Kidney capillary endothelial cell (primary cell): Measurements from ENCODE around the gene TNRC18.
"Not testable (repeated sequence)": the region's sequence is repeated elsewhere in the genome, so short reads cannot be mapped to it uniquely, and the experiment has no call there.

Source experiments
- DNase-seq: peaks from one replicate; pipeline ENCODE4 v3.0.0-alpha.2; 2018; ENCODE audit warnings: low spot score

The TNRC18 gene

GRCh38 chr7:5375925-5376324 is 47.7 kb downstream of the TNRC18 start:
- DNase-seq: no peak

DNA sequence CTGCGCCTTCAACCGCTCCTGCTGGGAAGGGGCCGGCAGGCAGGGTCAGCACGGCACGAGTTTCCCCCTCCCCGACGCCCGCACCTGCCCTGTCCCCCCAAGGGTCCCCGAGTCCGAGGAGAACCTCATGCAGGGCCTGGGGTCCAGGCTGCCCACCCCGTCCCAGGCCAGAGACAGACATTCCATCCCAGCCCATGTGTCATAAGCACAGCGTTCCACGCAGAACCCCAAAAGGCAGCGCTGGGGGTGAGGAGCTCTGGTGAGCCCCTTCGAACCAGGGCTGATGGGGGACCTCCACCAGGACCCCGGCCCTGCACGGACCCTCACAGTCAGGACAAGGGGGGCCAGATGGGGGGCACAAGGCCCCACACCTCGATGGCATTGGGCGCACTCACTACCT is 49.2 kb downstream of the TNRC18 start:
- no peak for DNase-seq

GRCh38 chr7:5373300-5373699 is 50.3 kb downstream of the TNRC18 start:
- no peak for DNase-seq

GRCh38 chr7:5370454-5371353 is 52.9 kb downstream of the TNRC18 start:
- no peak for DNase-seq

DNA sequence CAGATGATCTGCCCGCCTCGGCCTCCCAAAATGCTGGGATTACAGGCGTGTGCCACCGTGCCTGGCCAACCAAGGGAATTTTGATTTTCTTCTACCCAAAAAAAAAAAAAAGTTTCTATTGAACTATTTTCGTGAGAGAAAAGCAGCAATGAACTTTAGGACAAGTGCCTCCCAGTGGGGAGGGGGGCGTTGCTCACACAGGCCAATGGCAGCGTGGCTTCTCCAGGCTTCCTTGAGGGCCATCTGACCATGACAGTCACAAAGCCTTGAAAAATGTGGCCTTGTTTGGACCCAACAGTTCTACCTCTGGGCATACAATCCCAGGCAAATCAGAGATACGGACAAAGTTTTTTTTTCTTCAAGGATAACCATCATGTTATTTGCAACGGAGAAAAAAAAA is 56.0 kb downstream of the TNRC18 start:
- DNase-seq: no peak

DNA sequence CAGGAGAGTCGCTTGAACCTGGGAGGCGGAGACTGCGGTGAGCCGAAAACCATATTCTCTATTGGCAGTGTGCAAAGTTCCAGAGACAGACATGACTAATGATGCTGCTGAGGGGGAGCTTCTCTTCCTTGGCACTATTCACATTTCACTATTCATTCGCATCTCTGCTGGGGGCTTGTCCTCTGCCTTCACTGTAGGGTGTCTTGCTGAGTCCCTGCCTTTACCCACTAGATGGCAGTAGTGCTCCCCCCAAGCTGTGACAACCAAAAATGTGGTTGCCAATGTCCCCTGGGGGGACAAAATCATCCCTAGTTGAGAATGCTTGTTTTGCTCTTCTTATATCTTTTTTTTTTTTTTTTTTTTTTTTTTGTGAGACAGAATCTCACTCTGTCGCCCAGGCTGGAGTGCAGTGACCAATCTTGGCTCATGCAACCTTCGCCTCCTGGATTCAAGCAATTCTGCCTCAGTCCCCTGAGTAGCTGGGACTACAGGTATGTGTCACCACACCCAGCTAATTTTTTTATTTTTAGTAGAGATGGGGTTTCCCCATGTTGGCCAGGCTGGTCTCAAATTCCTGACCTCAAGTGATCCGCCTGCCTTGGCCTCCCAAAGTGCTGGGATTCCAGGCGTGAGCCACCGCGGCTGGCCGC is 57.5 kb downstream of the TNRC18 start:
- DNase-seq: peak; percentile 75

DNA sequence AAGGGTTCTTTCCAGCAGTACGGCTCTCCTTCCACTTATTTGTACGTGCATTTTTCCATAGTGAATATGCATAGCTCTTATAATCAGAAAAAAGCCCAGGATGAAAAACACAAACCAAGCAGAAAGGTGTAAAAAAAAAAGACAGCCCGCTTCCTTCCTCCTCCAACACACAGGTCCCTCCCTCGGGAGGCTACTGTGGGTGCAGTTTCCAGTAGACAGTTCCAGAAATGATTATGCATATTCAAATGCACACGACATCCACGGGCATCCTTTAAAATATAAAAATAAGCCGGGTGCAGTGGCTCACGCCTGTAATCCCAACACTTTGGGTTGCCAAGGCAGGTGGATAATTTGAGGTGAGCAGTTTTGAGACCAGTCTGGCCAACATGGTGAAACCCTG is 59.9 kb downstream of the TNRC18 start:
- DNase-seq: no peak

- DNase-seq: no peak
Measured at GRCh38 chr7:5362466-5362865, 61.2 kb downstream of the TNRC18 start.

GRCh38 chr7:5361446-5362127 is 62.0 kb downstream of the TNRC18 start:
- no peak for DNase-seq

DNA sequence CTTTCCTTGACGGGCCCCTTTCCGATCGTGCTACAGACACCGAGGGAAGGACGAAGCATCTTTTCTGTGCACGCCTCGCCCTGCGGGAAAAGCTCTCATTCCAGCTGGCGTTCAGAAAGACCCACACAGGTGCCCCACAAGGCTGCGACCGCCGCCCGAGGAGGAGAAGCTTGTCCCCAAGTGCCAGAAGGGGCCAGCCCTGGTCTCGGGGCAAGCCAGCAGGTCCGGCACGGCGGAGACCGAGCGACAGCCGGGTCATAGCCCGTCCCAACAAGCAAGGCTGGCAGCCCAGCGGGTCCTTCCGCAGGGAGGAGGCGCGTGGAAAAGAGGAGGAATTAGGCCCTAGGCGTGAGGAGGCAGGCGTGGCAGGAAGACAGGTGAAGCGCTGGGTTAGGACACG is 62.7 kb downstream of the TNRC18 start:
- no peak for DNase-seq

GRCh38 chr7:5360451-5360850 is 63.2 kb downstream of the TNRC18 start:
- no peak for DNase-seq

DNA sequence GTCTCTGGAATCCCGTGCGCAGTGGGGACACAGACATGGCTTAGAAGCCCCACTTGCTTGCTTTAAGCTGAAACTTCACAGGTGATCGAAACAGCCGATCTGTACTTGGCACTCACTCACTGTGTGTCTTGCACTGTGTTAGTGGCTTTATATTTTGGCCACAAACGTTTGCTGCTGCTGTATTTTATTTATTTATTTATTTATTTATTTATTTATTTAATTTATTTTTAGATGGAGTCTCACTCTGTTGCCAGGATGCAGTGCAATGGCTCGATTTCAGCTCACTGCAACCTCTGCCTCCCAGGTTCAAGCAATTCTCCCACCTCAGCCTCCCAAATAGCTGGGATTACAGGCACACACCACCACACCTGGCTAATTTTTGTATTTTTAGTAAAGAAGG is 63.6 kb downstream of the TNRC18 start:
- not testable (repeated sequence) for DNase-seq

- DNase-seq: no peak
Measured at GRCh38 chr7:5359344-5359743, 64.3 kb downstream of the TNRC18 start.

DNA sequence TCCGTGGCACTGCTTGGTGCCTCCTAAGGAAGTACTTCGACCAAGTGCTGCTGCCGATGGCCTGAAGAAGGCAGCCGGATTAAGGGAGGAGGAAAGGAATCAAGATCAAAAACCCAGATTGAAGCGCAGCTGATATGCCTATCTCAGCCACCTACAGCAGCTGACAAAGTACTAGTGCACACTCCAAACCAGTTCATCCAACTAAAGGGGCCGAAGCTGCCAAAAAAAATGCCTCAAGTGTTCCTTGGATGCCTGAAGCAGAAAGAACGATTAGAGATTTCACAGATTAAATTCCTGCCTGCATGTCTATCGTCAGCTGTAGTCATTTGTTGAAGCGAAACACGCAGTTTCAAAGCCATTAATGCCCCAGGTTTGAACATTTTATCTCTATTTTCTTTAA is 65.7 kb downstream of the TNRC18 start:
- no peak for DNase-seq

DNA sequence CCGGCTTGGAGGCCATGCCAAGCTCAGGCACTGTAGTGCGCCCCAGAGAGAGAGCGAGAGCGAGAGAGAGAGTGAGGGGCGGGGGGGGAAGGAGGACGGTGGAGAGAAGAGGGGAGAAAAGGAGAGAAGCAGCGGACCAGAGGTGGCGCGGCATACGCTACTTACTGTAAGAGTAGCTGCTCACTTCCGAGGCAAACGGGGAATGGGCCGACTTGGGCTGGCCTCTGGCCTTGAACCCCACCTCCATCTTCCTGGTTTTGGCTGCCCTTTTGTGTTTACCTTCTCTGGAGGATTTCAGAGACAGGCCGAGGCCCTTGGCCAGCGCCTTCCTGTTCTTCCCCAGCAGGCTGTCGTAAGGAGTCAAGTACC is 66.9 kb downstream of the TNRC18 start:
- DNase-seq: no peak

DNA sequence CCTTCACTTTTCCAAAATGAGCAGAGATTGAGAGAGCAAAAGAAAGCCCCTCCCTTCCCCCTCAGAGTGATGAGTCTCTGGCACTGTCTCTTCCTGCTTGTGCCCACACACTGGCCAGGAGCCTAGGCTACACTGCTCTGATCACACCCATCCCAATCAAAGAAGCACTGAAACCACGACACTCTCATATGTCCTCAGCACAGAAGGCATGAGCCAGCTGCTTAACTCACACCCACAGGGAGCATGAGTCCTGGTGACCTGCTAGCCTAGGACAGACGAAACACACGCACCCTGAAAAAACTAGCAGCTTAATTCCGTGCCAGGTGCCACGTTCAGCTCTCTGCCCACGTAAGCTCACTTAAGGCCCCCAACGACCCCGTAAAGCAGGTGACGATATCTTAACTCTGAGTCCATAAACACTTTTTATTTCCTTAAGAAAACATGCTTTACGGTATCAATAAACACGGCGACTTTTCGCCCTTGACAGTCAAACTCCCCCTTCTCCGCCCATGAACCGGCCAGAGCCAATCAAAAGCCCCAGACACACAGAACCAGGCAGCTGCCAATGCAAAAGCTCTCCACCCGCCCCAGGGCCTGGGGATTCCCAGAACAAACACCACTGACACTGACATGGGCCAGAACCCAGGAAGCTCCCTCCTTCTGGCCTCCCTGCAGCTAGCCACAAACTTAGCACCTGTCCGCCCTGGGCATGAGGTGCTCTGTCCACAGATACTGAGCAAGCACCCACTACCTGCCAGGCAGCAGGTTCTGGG is 69.0 kb downstream of the TNRC18 start:
- DNase-seq: no peak

- DNase-seq: no peak
Measured at GRCh38 chr7:5352440-5353010, 71.1 kb downstream of the TNRC18 start.

DNA sequence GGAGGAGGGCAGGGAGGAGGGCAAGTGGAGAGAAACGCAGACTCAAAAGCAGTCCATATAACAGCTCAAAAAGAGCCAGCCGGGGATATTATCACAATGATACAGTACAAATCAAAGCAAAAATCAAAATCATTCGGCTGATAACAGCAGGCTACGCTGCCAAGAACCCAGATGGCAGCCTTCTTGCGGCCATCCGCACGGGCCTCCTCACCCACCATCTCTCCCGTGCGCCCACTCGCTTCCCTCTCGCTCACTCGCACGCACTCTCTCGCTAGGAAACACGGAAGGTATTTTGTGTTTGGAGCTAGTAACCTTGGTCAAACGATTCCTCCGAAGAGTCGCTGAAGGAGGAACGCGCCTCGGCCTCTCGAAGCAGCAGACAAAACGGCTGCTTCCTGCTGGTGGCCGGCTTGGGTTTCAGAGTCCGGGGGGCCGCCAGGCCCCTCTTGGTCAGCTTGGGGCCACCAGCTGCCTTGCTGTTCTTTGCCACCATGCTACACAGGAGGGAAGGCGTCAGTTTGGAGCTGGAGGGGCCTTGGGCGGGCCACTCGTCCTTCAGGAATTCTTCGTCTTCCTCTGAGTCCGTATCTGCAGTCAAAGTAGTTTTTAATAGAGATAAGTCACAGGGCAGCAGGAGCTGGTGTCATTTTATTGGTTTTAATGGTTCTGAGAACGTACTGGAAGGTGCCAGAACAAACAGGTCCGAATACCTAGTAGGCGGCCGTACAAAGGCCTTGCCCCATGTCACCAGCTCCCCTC is 71.9 kb downstream of the TNRC18 start:
- no peak for DNase-seq

DNA sequence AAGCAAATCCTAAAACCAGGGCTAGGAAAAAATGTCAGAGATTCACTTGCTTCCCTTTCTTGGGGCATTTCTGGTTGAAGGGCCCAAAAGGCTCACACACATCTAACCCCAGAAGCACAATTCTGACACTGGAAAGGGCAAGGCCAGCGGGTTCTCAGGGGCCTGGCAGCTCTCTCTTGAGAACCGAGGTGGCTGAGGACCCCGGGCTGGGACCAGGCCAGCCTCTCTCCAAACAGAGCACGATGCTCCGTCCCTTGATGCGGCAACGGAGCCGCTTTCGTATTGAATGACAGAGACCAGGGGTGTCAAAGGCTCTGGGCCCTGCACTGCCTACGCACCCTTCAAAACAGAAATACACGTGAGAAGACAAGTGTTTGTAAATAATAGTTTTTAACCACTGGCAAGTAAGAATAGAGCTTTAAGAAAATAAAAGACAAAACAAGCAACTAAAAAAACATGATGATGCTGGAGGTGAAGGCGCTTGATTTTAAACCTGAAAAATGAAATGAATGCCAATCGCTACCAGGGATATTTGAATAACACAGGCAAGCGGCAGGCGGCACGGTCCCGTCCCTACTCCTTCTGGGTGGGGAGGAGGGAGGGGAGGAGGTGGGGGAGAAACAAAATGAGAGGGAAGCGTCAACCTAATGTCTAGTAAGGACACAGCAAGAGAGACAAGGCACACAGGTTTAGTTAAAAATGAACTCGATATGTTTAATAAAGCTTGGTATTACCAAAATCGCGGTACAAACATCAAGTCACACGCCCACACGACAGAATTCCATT is 72.8 kb downstream of the TNRC18 start:
- DNase-seq: no peak

DNA sequence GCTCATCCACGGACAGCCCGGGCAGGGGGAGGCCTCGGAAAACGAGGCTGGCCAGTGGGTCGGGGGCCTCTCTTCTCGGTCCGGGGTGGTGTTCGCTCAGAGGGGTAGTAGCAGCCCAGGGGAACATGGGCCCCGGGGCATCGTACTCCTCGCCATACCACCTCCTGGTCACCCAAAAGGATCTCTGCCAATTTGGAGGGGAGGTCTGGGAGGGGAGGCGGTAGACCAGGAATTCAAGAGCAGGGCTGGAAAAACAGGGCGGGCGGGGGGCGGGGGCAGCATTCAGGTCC is 73.5 kb downstream of the TNRC18 start:
- DNase-seq: no peak
